HS-27A (cell line): ENCODE results near the gene CAMKK1.
"Not testable (repeated sequence)": the region's sequence is repeated elsewhere in the genome, so short reads cannot be mapped to it uniquely, and the experiment has no call there.

Source experiments
- DNase-seq: peaks from one replicate; pipeline ENCODE4 v3.0.0-alpha.2; 2012; ENCODE audit warnings: low read depth, missing footprints

CAMKK1 gene

DNA sequence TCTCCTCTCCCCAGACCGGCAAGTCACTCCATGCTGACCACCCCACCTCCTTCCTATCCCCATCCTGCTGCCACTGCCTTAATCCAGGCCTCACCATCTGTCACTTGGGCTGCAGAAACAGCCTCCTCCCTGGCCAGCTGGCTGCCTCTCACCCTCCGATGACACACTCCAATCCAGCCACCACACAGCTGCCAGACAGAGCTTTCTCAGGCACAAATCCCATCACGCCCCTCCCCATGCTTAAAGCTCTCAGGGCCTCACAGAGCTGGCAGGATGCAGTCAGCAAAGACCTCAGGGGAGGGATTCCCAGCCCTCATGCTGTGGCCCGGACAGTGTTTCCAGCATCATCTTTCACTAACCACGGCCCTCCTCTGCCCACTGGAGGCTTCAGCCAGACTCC, 13.7 kb downstream of the CAMKK1 start:
- no peak for DNase-seq

DNA sequence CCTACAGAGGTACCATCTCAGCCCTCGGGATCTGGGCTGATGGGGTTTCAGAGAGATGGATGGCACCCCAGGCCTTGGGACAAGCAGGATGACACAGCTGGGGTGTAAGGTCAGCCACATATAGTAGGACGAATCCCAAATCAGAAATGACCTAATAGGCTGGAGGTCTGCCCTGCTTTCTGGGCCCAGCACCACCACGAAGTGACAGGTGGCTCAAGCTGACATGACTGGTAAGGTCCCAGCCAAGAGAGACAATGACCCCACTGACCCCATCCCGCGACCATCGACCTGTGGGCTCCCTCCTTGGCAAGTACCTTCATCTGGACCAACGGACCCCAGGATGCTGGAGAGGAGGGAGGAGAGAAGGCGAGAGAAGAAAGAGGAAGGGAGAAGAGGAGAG, 15.6 kb downstream of the CAMKK1 start:
- no peak for DNase-seq

DNA sequence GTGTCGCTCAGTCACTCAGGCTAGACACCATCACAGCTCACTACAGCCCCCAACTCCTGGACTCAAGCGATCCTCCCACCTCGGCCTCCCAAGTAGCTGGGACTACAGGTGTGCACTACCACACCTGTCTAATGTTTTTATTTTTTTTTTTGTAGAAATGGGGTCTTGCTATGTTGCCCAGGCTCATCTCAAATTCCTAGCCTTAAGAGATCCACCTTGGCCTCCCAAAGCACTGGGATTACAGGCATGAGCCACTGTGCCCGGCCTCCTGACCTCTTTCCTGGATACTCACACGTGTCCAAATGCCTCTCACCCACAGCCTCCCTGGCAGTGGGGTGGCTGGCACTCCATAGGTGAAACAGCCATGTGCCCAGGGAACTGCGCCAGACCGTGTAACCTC, 17.5 kb downstream of the CAMKK1 start:
- DNase-seq, result no peak

GRCh38 chr17:3873862-3874261, 19.0 kb downstream of the CAMKK1 start:
- no peak for DNase-seq

GRCh38 chr17:3870871-3871306, 22.0 kb downstream of the CAMKK1 start:
- DNase-seq, result no peak

- no peak for DNase-seq
Observed at GRCh38 chr17:3867606-3868005, 25.2 kb downstream of the CAMKK1 start.

DNA sequence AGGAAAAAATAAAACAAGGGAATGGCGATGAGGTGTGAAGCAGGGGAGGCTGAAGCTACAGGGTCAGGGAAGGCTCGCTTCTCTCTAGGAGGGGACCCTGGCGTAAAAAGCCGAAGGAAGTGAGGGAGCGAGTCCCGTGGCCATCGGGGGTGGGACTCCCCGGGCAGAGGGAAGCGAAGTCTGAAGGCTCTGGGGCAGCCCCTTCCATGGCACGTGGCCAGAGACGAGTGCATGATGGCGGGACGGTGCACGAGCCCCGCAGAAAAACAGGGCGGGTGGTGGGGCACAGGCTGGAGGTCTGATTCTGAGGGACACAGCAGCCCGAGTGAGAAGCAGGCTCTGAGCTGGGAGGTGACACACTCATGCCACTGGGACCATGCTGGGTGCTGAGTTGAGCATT, 25.7 kb downstream of the CAMKK1 start:
- no peak for DNase-seq

DNA sequence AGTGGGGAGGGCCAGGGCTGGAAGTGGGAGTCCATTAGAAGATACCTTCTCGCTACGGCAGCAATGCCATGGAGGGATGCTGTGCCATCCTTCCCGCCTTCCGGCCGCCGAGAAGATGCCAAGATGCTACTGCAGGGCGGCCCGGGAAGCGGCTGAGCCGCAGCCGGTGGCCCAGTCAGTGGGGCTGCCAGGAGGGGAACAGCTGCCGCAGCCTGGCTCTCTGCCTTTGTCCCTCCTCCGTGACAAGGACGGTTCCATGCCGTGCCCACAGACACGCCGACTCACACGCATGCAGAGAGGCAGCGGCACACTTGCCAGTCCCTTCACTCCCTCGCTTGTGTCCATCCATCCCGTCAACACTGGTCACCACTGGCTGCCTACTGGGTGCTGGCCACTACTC, 26.6 kb downstream of the CAMKK1 start:
- no peak for DNase-seq

DNA sequence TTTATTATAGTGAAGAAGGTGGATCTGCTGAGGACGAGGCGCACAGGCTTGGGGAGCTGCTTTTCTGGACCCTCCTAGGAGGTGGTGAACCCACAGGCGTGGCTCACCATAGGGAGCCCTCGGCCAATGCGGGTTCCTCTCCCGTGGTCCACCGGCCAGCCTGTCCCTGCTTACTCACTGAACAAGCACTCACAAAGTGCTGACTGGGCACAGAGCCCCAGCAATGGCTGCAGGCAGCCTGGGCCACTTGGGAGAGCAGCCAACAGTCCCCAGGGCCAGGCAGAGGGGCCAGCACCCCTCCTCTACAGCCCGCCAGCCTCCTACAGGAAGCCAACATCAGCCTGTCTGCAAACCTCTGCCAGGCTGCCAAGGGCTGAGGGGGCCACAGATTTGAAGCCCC, 27.7 kb downstream of the CAMKK1 start:
- DNase-seq, result no peak

DNA sequence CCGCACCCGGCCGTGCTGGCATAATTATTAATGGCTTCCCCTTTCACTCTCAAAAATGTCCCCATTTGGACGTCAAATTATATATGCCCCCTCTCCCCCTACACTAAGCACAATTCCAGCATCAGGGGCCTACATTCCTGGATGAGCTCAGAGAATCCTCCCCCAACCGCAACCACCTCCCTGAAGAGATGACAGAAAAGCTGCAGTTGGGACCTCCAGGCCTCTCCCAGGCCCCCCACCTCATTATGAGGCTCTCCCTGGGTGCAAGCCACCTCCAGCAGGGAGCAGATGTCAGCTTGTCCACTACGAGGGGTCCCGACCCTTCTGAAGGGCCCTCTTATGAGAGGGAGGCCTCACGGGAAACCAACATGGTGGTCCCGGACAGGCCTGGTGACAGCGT, 28.3 kb downstream of the CAMKK1 start:
- DNase-seq, result no peak

DNA sequence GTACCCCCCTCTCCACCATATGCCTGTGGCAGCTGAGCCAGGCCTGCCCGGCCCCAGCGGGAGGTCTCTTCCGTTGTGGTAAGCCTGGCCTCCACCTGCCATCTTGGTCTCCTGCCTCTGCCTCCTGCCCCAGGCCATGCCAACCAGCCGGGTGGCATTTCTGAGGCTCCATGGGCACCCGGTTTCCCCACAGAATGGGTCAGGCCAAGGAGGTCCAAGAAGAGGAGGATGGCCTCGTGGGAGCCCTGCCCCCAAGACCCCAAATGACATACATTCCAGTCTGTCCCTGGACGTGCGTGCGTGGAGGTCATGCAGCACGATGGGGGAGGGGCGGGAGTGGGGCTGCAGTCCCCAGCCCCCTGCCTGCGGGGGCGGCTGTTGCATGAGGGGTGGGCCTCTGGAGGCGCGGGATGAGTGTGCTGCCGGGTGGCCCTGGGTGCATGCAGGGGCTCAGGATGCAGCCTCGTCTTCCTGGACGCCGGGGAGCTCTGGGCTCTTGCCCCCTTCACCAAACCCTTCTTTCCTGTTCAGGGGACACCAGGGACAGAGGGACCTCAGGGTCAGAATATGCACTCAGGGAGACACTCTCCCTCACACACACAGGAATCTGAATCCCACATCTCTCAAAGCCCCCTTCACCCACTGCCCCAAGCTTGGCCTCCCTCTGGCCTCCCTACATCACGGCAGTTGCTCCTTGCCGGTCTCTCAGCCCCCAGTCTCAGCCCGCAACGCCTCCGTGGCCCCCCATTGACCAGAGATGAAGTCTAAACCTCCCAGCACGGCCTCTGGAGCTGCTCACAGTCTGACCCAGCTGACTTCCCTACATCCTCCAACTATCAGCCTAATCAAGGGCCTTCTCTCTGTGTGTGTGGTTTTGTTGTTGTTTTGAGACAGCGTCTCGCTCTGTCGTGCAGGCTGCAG, 30.8 kb downstream of the CAMKK1 start:
- DNase-seq, result no peak

GRCh38 chr17:3860939-3861700, 31.7 kb downstream of the CAMKK1 start:
- no peak for DNase-seq

DNA sequence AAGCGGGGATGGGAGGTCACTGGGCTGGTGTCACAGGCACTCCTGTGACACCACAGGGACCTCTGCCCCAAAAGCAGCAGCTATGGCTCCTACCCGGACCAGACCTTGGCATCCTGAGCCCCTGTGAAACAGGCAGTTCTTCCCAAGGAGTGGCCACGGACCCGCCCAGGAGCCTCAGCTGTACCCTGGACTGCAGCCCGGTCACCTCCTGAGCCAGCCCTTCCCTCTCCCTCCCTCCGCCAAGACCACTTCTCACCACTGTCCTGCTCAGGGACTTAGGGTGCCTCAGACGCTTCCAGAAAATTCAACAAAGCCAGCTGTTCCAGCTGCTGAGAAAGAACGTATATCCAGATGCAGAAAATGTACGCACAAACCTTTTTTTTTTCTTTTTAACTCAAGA, 32.9 kb downstream of the CAMKK1 start:
- DNase-seq, result no peak

DNA sequence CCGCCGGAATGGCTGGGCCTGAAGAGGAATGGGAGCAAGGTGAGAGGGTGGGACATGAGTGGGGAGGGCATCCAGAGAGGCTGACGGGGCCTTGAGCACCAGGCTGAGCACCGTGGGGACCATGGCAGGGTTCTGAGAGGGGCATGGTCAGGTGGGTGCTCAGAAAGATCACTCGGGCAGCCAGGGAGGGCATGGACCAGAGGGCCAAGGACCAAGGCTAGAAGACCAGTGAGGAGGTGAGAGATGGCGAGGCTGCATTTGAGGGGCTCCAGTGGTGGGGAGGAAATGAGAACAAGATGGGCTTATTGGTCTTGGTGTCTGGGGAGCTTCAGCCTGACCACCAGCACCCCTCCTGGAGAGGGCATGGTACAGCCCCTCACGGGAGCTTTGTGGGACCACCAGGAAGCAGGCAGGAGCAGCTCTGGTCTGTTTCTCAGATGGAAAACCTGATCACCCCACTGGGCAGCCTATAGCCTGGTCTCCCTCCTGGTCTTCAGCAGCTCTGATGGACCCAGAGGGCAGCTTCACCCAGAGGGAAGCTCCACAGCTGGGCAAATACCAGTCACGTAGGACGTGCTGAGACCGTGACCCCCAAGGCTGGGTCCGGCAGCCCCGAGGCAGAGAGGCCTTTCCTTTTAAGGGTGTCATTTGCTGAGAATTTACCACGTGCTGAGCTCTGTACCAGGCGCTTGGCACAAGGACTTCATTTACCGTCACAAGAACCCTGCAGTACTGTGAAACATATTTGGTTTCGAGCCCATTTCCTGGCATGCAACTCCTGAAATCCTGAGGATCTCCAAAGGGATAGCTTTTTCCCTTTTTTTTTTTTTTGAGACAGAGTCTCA, 35.4 kb downstream of the CAMKK1 start:
- DNase-seq, result no peak

DNA sequence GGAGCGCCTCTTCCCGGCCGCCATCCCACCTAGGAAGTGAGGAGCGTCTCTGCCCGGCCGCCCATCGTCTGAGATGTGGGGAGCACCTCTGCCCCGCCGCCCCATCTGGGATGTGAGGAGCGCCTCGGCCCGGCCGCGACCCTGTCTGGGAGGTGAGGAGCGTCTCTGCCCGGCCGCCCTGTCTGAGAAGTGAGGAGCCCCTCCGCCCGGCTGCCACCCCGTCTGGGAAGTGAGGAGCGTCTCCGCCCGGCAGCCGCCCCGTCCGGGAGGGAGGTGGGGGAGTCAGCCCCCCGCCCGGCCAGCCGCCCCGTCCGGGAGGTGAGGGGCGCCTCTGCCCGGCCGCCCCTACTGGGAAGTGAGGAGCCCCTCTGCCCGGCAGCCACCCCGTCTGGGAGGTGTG, 38.6 kb downstream of the CAMKK1 start:
- not testable (repeated sequence) for DNase-seq

DNA sequence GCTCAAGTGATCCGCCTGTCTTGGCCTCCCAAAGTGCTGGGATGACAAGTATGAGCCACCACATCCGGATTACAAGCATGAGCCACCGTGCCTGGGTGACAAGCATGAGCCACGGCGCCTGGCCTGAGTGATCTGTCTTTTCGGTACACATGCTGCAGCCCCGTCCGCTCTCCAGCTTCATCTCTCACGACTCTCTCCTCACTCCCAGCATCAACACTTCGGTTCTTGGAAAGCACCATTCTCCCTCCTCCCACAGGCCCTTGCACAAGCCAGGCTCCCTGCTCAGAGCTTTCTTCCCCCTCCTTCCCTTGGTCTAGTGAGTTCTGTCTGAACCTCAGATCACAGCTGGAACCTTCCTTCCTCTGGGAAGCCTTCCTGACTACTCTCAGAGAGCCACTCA, 40.3 kb downstream of the CAMKK1 start:
- no peak for DNase-seq

DNA sequence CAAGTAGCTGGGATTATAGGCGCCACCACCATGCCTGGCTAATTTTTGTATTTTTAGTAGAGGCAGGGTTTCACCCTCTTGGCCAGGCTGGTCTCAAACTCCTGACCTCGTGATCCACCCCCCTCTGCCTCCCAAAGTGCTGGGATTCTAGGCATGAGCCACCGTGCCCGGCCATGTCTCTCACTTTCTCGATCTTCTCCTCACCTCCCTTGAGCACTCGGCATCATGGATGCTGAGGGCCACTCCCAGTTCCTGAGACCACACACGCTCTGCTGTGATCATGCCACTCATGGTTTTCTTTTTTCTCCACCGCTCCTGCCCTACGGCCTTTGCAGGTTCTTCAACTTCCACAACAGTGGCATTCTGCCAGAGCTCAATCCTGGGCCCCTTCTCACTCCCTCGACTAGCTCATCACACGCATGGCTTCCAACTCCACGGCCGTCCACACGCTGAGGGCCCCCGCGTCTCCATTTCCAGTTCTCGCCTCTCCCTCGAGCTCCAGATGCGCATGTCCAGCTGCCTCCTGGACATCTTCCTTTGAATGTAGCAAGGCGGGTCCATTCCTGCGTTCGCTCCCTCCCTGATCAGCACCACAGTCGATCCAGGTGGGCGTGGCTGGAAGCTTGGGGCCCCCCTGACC, 41.3 kb downstream of the CAMKK1 start:
- no peak for DNase-seq

GRCh38 chr17:3848229-3848835, 44.5 kb downstream of the CAMKK1 start:
- DNase-seq, result no peak

DNA sequence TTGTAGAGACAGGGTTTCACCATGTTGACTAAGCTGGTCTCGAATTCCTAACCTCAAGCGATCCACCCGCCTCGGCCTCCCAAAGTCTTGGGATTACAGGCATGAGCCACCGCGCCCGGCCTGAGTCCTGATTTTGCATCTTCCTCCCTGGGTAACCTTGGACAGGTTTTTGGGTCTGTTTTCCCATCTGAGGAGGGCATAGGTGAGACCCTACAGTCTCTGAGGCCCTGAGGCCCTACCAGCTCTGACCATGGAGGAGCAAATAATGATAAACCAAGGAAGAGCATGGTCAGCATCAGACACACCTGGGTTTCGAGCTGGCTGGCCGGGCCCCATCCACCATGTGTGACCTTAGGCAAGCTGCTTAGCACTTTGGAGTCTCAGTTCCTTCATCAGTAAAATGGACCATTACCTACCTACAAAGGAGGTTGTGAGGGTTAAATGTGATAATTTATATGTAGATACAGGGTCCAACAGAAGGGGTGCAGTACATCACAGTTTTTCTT, 45.6 kb downstream of the CAMKK1 start:
- no peak for DNase-seq

- no peak for DNase-seq
Observed at GRCh38 chr17:3846437-3847164, 46.3 kb downstream of the CAMKK1 start.
